ENCODE measurements around the gene VRK1. TPM values are rescaled to one million over a fixed set of nuclear protein-coding genes. Genes with fewer than 3 reads are reported as not detected.

VRK1 gene
- total and polyA plus RNA-seq, 10 of the 15 experiments (the other 5 are each of a cell fraction or from before 2014, with no cell fraction given) = 50.9 to 137 (median 84.7) TPM

DNA sequence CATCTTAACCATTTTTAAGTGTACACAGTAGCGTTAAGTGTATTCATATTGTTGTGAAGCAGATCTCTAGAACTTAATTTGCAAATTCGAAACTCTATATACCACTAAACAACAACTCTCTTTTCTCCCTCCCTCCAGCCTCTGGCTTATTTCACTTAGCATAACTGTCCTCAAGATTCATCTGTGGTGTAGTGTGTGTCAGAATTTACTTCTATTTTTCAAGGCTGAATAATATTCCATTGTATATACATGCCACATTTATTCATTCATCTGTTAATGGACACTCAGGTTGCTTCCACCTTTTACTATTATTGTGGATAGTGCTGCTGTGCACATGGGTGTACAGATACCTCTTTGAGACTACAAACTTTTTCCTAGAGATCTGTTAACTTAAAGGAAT lies 26.5 kb downstream of the VRK1 start:
- in situ Hi-C loops (cut with MboI) = no loop called here

More for the DNA sequence above, 26.5 kb downstream of the VRK1 start:
- DNase-seq (ENCODE audit: low read depth, low spot score) = no peak
- Histone ChIP-seq H3K9me3 (replicated peaks; ENCODE audit: control insufficient read depth, insufficient read depth, low read length) (peaks cover 2% of the 10 kb centered on the region), H3K9ac (ENCODE audit: control insufficient read depth, insufficient read depth, low read length) (no peak overlapping the region), H4K20me1 (ENCODE audit: control insufficient read depth, insufficient read depth) (no peaks in the 10 kb centered on the region), H3K4me1 (ENCODE audit: control insufficient read depth, insufficient read depth, low read length) (no peaks in the 10 kb centered on the region), H3K4me3 (no peak overlapping the region), H3K36me3 (ENCODE audit: control insufficient read depth in 2 of 2, insufficient read depth in 2 of 2, low read length in 1 of 2) (no peaks in the 10 kb centered on the region), H3K79me2 (ENCODE audit: control insufficient read depth, insufficient read depth, low read length) (peaks cover 55% of the 10 kb centered on the region), H2AFZ (ENCODE audit: control insufficient read depth, low read depth, low read length) (no peak overlapping the region), H3K27me3 (replicated peaks in 1 of 2; ENCODE audit: control insufficient read depth in 2 of 2, insufficient read depth in 2 of 2, low read length in 1 of 2) (no peaks in the 10 kb centered on the region), H3K4me2 (ENCODE audit: control insufficient read depth, insufficient read depth) (no peak overlapping the region), H3K27ac (ENCODE audit: control insufficient read depth, insufficient read depth) (no peak overlapping the region)
- ChIA-PET CTCF (interaction anchor here (0.6 kb wide), 1 partner anchor 24 kb away, joined by 3 read pairs; no protein-coding TSS in a partner anchor), SMC1A (ENCODE audit: uncharacterized antibody, unreplicated experiment) (interaction anchor here (1.0 to 2.4 kb wide), 2 partner anchors 23 to 24 kb away, joined by 3 to 7 read pairs; no protein-coding TSS in a partner anchor), RAD21 (ENCODE audit: unreplicated experiment) (no interaction called here), POLR2A (no interaction called here)
- TF ChIP-seq, protein P1, sequence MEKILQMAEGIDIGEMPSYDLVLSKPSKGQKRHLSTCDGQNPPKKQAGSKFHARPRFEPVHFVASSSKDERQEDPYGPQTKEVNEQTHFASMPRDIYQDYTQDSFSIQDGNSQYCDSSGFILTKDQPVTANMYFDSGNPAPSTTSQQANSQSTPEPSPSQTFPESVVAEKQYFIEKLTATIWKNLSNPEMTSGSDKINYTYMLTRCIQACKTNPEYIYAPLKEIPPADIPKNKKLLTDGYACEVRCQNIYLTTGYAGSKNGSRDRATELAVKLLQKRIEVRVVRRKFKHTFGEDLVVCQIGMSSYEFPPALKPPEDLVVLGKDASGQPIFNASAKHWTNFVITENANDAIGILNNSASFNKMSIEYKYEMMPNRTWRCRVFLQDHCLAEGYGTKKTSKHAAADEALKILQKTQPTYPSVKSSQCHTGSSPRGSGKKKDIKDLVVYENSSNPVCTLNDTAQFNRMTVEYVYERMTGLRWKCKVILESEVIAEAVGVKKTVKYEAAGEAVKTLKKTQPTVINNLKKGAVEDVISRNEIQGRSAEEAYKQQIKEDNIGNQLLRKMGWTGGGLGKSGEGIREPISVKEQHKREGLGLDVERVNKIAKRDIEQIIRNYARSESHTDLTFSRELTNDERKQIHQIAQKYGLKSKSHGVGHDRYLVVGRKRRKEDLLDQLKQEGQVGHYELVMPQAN (conservative IDR thresholded peaks at IDR 0.05) = no peak
- TF ChIP-seq, protein P2, sequence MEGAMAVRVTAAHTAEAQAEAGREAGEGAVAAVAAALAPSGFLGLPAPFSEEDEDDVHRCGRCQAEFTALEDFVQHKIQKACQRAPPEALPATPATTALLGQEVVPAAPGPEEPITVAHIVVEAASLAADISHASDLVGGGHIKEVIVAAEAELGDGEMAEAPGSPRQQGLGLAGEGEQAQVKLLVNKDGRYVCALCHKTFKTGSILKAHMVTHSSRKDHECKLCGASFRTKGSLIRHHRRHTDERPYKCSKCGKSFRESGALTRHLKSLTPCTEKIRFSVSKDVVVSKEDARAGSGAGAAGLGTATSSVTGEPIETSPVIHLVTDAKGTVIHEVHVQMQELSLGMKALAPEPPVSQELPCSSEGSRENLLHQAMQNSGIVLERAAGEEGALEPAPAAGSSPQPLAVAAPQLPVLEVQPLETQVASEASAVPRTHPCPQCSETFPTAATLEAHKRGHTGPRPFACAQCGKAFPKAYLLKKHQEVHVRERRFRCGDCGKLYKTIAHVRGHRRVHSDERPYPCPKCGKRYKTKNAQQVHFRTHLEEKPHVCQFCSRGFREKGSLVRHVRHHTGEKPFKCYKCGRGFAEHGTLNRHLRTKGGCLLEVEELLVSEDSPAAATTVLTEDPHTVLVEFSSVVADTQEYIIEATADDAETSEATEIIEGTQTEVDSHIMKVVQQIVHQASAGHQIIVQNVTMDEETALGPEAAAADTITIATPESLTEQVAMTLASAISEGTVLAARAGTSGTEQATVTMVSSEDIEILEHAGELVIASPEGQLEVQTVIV (IDR thresholded peaks at IDR 0.05; ENCODE audit: borderline replicate concordance, partially characterized antibody) = no peak
- TF ChIP-seq SMC3 (IDR thresholded peaks at IDR 0.05; ENCODE audit: borderline replicate concordance, low read length) (no peak), JUNB (IDR thresholded peaks at IDR 0.05) (no peak), EED (IDR thresholded peaks at IDR 0.05; ENCODE audit: low read depth) (no peak), HDAC2 (IDR thresholded peaks at IDR 0.05) (no peak), E2F8 (IDR thresholded peaks at IDR 0.05; ENCODE audit: low read depth, partially characterized antibody) (no peak), SMAD5 (IDR thresholded peaks at IDR 0.05; ENCODE audit: low read depth) (no peak), PML (IDR thresholded peaks at IDR 0.05; ENCODE audit: low read length) (no peak), TAF1 (IDR thresholded peaks at IDR 0.05; ENCODE audit: borderline replicate concordance, low read depth, low read length) (no peak)
- TF ChIP-seq, protein P3, sequence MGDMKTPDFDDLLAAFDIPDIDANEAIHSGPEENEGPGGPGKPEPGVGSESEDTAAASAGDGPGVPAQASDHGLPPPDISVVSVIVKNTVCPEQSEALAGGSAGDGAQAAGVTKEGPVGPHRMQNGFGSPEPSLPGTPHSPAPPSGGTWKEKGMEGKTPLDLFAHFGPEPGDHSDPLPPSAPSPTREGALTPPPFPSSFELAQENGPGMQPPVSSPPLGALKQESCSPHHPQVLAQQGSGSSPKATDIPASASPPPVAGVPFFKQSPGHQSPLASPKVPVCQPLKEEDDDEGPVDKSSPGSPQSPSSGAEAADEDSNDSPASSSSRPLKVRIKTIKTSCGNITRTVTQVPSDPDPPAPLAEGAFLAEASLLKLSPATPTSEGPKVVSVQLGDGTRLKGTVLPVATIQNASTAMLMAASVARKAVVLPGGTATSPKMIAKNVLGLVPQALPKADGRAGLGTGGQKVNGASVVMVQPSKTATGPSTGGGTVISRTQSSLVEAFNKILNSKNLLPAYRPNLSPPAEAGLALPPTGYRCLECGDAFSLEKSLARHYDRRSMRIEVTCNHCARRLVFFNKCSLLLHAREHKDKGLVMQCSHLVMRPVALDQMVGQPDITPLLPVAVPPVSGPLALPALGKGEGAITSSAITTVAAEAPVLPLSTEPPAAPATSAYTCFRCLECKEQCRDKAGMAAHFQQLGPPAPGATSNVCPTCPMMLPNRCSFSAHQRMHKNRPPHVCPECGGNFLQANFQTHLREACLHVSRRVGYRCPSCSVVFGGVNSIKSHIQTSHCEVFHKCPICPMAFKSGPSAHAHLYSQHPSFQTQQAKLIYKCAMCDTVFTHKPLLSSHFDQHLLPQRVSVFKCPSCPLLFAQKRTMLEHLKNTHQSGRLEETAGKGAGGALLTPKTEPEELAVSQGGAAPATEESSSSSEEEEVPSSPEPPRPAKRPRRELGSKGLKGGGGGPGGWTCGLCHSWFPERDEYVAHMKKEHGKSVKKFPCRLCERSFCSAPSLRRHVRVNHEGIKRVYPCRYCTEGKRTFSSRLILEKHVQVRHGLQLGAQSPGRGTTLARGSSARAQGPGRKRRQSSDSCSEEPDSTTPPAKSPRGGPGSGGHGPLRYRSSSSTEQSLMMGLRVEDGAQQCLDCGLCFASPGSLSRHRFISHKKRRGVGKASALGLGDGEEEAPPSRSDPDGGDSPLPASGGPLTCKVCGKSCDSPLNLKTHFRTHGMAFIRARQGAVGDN (IDR thresholded peaks at IDR 0.05) = no peak
- no peak for FAIRE-seq
- intact Hi-C loops (cut with micrococcal nuclease; ENCODE audit: unreplicated experiment) = no loop called here
- BruUV-seq (replicated peaks) = no TSS peak
- ATAC-seq = no peak
- 96% methylated on average over 2 of the region's 2 CpGs for WGBS (ENCODE audit: insufficient coverage, insufficient replicate concordance, low lambda C conversion rate, missing lambda C conversion rate)

All from GM12878 (cell line).